Kidney (tissue), 14 donors: ENCODE measurements around the gene C4orf36. TPM values are rescaled to one million over a fixed set of nuclear protein-coding genes. Genes with fewer than 3 reads are reported as not detected.

Experiments used
- DNase-seq, 5 donors: peaks; one replicate each; pipeline ENCODE4 v3.0.0-alpha.2; 2013 to 2020
- FAIRE-seq: peaks from 2 replicates; lab custom pipeline; 2012; peaks lifted over from hg19 to GRCh38; lab: Jason Lieb, UNC
- H3K27ac ChIP-seq, 2 donors: one replicate each; pipeline ENCODE4 v1.7.0; 2013; ENCODE audit warnings: low read depth in 2 of 2, low read length in 2 of 2, inconsistent platforms in 1 of 2
- H3K27me3 ChIP-seq: one replicate; pipeline ENCODE4 v1.7.1; 2013; ENCODE audit warnings: low read length, inconsistent platforms; ENCODE audit not compliant: control insufficient read depth, insufficient read depth
- H3K36me3 ChIP-seq, 3 donors: one replicate each; pipeline versions ENCODE4 v1.7.0 to v1.7.1; 2013; ENCODE audit warnings: low read length in 3 of 3, control low read depth in 1 of 3, inconsistent platforms in 1 of 3; ENCODE audit not compliant: insufficient read depth in 3 of 3, control insufficient read depth in 2 of 3
- H3K4me1 ChIP-seq, 3 donors: one replicate each; pipeline versions ENCODE4 v1.7.0 to v1.7.1; 2013; ENCODE audit warnings: low read length in 3 of 3, inconsistent platforms in 1 of 3, low read depth in 1 of 3; ENCODE audit not compliant: control insufficient read depth in 2 of 3, insufficient read depth in 2 of 3
- H3K4me3 ChIP-seq, 3 donors: one replicate each; pipeline versions ENCODE4 v1.7.0 to v1.8.1; 2013; ENCODE audit warnings: low read length in 3 of 3, control low read depth in 1 of 3, inconsistent platforms in 1 of 3
- H3K9ac ChIP-seq, 3 donors: one replicate each; pipeline versions ENCODE4 v1.7.0 to v1.7.1; 2013; ENCODE audit warnings: low read length in 3 of 3, control low read depth in 1 of 3, inconsistent platforms in 1 of 3
- H3K9me3 ChIP-seq, 3 donors: one replicate each; pipeline versions ENCODE4 v1.7.0 to v1.7.1; 2013; ENCODE audit warnings: low read length in 3 of 3, control low read depth in 1 of 3, inconsistent platforms in 1 of 3; ENCODE audit not compliant: control insufficient read depth in 2 of 3, insufficient read depth in 1 of 3
- intact Hi-C: fragments of 100-400 bp; cut with DNase I; formaldehyde crosslinking; loops from one replicate; pipeline ENCODE4 v1.11.1; 2022
- polyA plus RNA-seq: library from polyadenylated mRNA; stranded (reverse); fragments of 350-450 nt; fragmentation: Illumina TruSeq; extraction: RNeasy Lipid Tissue Mini Kit (QIAGEN cat#74804); gene quantifications from one replicate; pipeline ENCODE4 v1.2.3, GENCODE V29; 2014; ENCODE audit warnings: low read depth, low replicate concordance; ENCODE audit not compliant: insufficient read depth
- total RNA-seq: library from RNA; stranded (reverse); fragmentation: NEBNext Ultra II Directional; extraction: Animal tissue kit (Norgen Biotek cat#: 25700); gene quantifications from one replicate; pipeline ENCODE4 v1.2.1, GENCODE V29; 2021
- TF ChIP-seq, protein P1 (sequence below): IDR thresholded peaks from 3 replicates; pipeline ENCODE4 v1.5.1; 2012; ENCODE audit warnings: mild to moderate bottlenecking, moderate library complexity, borderline replicate concordance; ENCODE audit not compliant: insufficient read depth; ENCODE audit errors: extremely low read depth
- donor health status: control.
- donor health status: control.
- donor health status: control.
- donor health status: control.
- donor health status: control.
- donor health status: DM: yes; HTN: yes; CAD: no.
- donor health status: Normal renal cell carcinoma (clear cell type).

Gene C4orf36
- total and polyA plus RNA-seq, 2 donors from 2014 or later, result 2.0 TPM; not detected in 1

DNA sequence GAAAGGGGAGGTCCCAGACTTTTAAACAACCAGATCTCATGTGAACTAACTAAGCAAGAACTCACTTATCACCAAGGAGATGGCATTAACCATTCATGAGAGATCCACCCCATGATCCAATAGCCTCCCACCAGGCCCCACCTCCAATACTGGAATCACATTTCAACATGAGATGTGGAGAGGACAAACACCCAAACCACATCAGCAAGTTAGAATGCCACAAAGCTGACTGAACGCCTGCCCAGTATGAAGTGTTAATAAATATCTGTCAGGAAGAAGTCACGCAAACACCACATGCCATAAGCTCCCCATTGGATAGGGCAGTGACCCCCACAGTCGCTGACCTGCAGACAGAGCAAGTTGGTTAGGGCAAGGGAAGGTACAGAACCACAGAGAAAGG lies 57.3 kb downstream of the C4orf36 start:
- DNase-seq, result no peak
- no peak overlapping the region for H3K9ac ChIP-seq
- peaks cover 0 to 3% (median 0%) of the 10 kb centered on the region in 3 donors for H3K4me1 ChIP-seq
- H3K36me3 ChIP-seq, result no peaks in the 10 kb centered on the region
- H3K27ac ChIP-seq, result no peak overlapping the region
- intact Hi-C loops, result no loop called here
- no peaks in the 10 kb centered on the region for H3K27me3 ChIP-seq
- no peaks in the 10 kb centered on the region for H3K9me3 ChIP-seq
- no peak overlapping the region for H3K4me3 ChIP-seq
- TF ChIP-seq, protein P1, sequence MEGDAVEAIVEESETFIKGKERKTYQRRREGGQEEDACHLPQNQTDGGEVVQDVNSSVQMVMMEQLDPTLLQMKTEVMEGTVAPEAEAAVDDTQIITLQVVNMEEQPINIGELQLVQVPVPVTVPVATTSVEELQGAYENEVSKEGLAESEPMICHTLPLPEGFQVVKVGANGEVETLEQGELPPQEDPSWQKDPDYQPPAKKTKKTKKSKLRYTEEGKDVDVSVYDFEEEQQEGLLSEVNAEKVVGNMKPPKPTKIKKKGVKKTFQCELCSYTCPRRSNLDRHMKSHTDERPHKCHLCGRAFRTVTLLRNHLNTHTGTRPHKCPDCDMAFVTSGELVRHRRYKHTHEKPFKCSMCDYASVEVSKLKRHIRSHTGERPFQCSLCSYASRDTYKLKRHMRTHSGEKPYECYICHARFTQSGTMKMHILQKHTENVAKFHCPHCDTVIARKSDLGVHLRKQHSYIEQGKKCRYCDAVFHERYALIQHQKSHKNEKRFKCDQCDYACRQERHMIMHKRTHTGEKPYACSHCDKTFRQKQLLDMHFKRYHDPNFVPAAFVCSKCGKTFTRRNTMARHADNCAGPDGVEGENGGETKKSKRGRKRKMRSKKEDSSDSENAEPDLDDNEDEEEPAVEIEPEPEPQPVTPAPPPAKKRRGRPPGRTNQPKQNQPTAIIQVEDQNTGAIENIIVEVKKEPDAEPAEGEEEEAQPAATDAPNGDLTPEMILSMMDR, result no peak
- no peak for FAIRE-seq

DNA sequence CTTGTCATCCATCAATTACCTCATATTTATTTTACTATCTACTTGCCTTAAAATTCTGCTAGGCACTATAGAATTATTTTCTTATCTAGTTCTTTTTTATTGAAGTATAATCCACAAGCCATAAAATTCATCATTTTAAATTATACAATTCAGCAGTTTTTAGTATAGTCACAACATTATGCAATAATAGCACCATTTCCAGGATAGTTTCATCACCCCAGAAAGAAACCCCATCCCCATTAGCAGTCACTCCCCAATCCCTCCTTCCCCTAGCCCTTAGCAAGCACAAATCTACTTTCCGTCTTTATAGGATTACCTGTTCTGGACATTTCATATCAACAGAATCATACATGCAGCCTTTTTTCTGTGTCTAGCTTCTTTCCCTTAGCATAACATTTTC lies 58.6 kb downstream of the C4orf36 start:
- intact Hi-C loops, result no loop called here
- TF ChIP-seq, protein P1, result no peak
- Histone ChIP-seq H3K27me3 (no peaks in the 10 kb centered on the region), H3K27ac (no peak overlapping the region), H3K4me1 (peaks cover 0 to 3% (median 0%) of the 10 kb centered on the region in 3 donors), H3K4me3 (no peak overlapping the region), H3K9ac (no peak overlapping the region), H3K36me3 (no peaks in the 10 kb centered on the region), H3K9me3 (no peaks in the 10 kb centered on the region)
- DNase-seq (no peak), FAIRE-seq (no peak)

- FAIRE-seq (no peak), DNase-seq (peak in 2 of 5 donors; percentile 19 to 43)
- H3K4me1 ChIP-seq, result peaks cover 0 to 3% (median 0%) of the 10 kb centered on the region in 3 donors
- peak overlapping the region in 1 of 2 donors; percentile 3 for H3K27ac ChIP-seq
- TF ChIP-seq, protein P1, result no peak
- H3K36me3 ChIP-seq, result no peaks in the 10 kb centered on the region
- H3K9me3 ChIP-seq, result no peaks in the 10 kb centered on the region
- H3K9ac ChIP-seq, result no peak overlapping the region
- H3K4me3 ChIP-seq, result no peak overlapping the region
- H3K27me3 ChIP-seq, result no peaks in the 10 kb centered on the region
- intact Hi-C loops, result no loop called here
Measured at GRCh38 chr4:86831262-86832130, 60.7 kb downstream of the C4orf36 start.

Other genes with a start within 250 kb of the C4orf36 start
- 1.4 TPM for gene SLC10A6, start 43.0 kb downstream of the C4orf36 start, total RNA-seq
- not detected for gene SLC10A6, start 43.0 kb downstream of the C4orf36 start, polyA plus RNA-seq
- 187 TPM for gene AFF1, start 42.6 kb upstream of the C4orf36 start, total RNA-seq
- 13.4 TPM for gene AFF1, start 42.6 kb upstream of the C4orf36 start, polyA plus RNA-seq